22Rv1 (cell line): ENCODE measurements around the gene GNPDA2.

Experiments used
- CTCF ChIP-seq: fragments of 450-650 bp; IDR thresholded peaks from 2 replicates; pipeline ENCODE4 v1.5.1; 2017; ENCODE audit warnings: mild to moderate bottlenecking
- ZFX ChIP-seq: fragments of 450-650 bp; IDR thresholded peaks from 2 replicates; pipeline ENCODE4 v1.6.1; 2017; ENCODE audit warnings: antibody characterized with exemption, borderline replicate concordance

GRCh38 chr4:44671636-44672035, 54.7 kb downstream of the GNPDA2 start:
- TF ChIP-seq CTCF (no peak), ZFX (no peak)
